ENCODE measurements around the gene QRFP.

- no peak for TF ChIP-seq CTCF (IDR thresholded peaks at IDR 0.05)
- no peak for TF ChIP-seq POLR2A (IDR thresholded peaks at IDR 0.05)
Measured at GRCh38 chr9:130849356-130849755, 47.3 kb downstream of the QRFP start.
